ENCODE results near the gene PAK4. TPM values are rescaled to one million over a fixed set of nuclear protein-coding genes. Genes with fewer than 3 reads are reported as not detected.

Gene PAK4
- polyA plus RNA-seq, 1 donor from 2014 or later, result 90.2 TPM

Other genes with a start within 250 kb of the PAK4 start
- 4.3 TPM for gene RINL, start 247.5 kb upstream of the PAK4 start, polyA plus RNA-seq (ENCODE audit: insufficient read depth, low read depth, low replicate concordance)
- gene SIRT2, start 226.2 kb upstream of the PAK4 start, polyA plus RNA-seq (ENCODE audit: insufficient read depth, low read depth, low replicate concordance), result 247 TPM
- gene NFKBIB, start 225.8 kb upstream of the PAK4 start, polyA plus RNA-seq (ENCODE audit: insufficient read depth, low read depth, low replicate concordance), result 23.3 TPM
- gene CCER2, start 213.6 kb upstream of the PAK4 start, polyA plus RNA-seq (ENCODE audit: insufficient read depth, low read depth, low replicate concordance), result 2.1 TPM
- 26.5 TPM for gene SARS2, start 195.0 kb upstream of the PAK4 start, polyA plus RNA-seq (ENCODE audit: insufficient read depth, low read depth, low replicate concordance)
- gene MRPS12, start 194.8 kb upstream of the PAK4 start, polyA plus RNA-seq (ENCODE audit: insufficient read depth, low read depth, low replicate concordance), result 34.1 TPM
- gene FBXO17, start 150.0 kb upstream of the PAK4 start, polyA plus RNA-seq (ENCODE audit: insufficient read depth, low read depth, low replicate concordance), result 4.1 TPM
- 4.9 TPM for gene FBXO27, start 93.2 kb upstream of the PAK4 start, polyA plus RNA-seq (ENCODE audit: insufficient read depth, low read depth, low replicate concordance)
- 1.3 TPM for gene ACP7, start 41.4 kb upstream of the PAK4 start, polyA plus RNA-seq (ENCODE audit: insufficient read depth, low read depth, low replicate concordance)
- gene NCCRP1, start 71.2 kb downstream of the PAK4 start, polyA plus RNA-seq (ENCODE audit: insufficient read depth, low read depth, low replicate concordance), result not detected
- not detected for gene SYCN, start 78.5 kb downstream of the PAK4 start, polyA plus RNA-seq (ENCODE audit: insufficient read depth, low read depth, low replicate concordance)
- gene IFNL3, start 119.2 kb downstream of the PAK4 start, polyA plus RNA-seq (ENCODE audit: insufficient read depth, low read depth, low replicate concordance), result not detected
- gene IFNL4, start 123.1 kb downstream of the PAK4 start, polyA plus RNA-seq (ENCODE audit: insufficient read depth, low read depth, low replicate concordance), result not detected
- not detected for gene IFNL2, start 142.6 kb downstream of the PAK4 start, polyA plus RNA-seq (ENCODE audit: insufficient read depth, low read depth, low replicate concordance)
- gene IFNL1, start 170.6 kb downstream of the PAK4 start, polyA plus RNA-seq (ENCODE audit: insufficient read depth, low read depth, low replicate concordance), result not detected
- gene LRFN1, start 195.1 kb downstream of the PAK4 start, polyA plus RNA-seq (ENCODE audit: insufficient read depth, low read depth, low replicate concordance), result 4.2 TPM
- 8.1 TPM for gene GMFG, start 210.3 kb downstream of the PAK4 start, polyA plus RNA-seq (ENCODE audit: insufficient read depth, low read depth, low replicate concordance)
- 222 TPM for gene SAMD4B, start 216.6 kb downstream of the PAK4 start, polyA plus RNA-seq (ENCODE audit: insufficient read depth, low read depth, low replicate concordance)

Measured in brain (organoid and tissue), 1 donor.